ENCODE results near the gene ZDHHC14. TPM values are rescaled to one million over a fixed set of nuclear protein-coding genes. Genes with fewer than 3 reads are reported as not detected.
"Not testable (repeated sequence)": the region's sequence is repeated elsewhere in the genome, so short reads cannot be mapped to it uniquely, and the experiment has no call there.

ZDHHC14 gene
- total and polyA plus RNA-seq, 2 of the 8 experiments (the other 6 are each of a cell fraction or from before 2014, with no cell fraction given) = 2.9 to 5.3 TPM

DNA sequence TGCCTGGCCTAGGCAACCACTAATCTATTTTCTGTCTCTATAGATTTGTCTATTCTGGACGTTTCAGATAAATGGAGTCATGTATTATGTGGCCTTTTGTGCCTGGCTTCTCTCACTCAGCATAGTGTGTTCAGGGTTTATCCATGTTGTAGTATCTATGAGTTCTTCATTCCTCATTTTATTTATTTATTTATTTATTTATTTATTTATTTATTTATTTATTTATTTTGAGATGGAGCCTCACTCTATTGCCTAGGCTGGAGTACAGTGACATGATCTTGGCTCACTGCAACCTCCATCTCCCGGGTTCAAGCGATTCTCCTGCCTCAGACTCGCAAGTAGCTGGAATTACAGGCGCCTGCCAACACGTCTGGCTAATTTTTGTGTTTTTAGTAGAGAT is 86.3 kb downstream of the ZDHHC14 start:
- H3K56ac ChIP-seq (replicated peaks; ENCODE audit: insufficient read length, low read depth, low read length); H3K36me3 ChIP-seq (ENCODE audit: control insufficient read depth in 2 of 4, insufficient read depth in 4 of 4, low read length in 3 of 4); H3K79me2 ChIP-seq (ENCODE audit: control insufficient read depth in 1 of 2, insufficient read depth in 2 of 2, low read length in 2 of 2); H2BK120ac ChIP-seq (replicated peaks; ENCODE audit: low read depth, low read length); H3K23ac ChIP-seq (ENCODE audit: insufficient read length); H3K23me2 ChIP-seq (ENCODE audit: low read depth, low read length); H3K79me1 ChIP-seq (ENCODE audit: low read depth, low read length); H4K8ac ChIP-seq (ENCODE audit: extremely low read depth, insufficient read depth, low read length); DNase-seq (ENCODE audit: low read depth in 1 of 2, low spot score in 2 of 2); H3K4ac ChIP-seq (replicated peaks; ENCODE audit: insufficient read length, low read depth, low read length); H2AK5ac ChIP-seq (ENCODE audit: low read depth, low read length); H3K4me2 ChIP-seq (ENCODE audit: insufficient read depth in 1 of 2, low read depth in 2 of 2, low read length in 2 of 2); H2BK12ac ChIP-seq (ENCODE audit: low read depth, low read length); H3K18ac ChIP-seq (ENCODE audit: extremely low read depth, low read length); H2BK20ac ChIP-seq (ENCODE audit: low read length); FAIRE-seq; H4K91ac ChIP-seq (replicated peaks; ENCODE audit: insufficient read length, low read length); H4K5ac ChIP-seq (ENCODE audit: insufficient read length, low read depth, low read length); H2BK5ac ChIP-seq (ENCODE audit: low read depth, low read length); H3K27me3 ChIP-seq (replicated peaks in 1 of 4; ENCODE audit: control insufficient read depth in 3 of 4, extremely low read depth in 1 of 4, insufficient read depth in 3 of 4, low read length in 3 of 4); H2BK15ac ChIP-seq (ENCODE audit: low read length); H3K27ac ChIP-seq (ENCODE audit: low read depth, low read length); H4K20me1 ChIP-seq (replicated peaks in 1 of 2; ENCODE audit: control insufficient read depth in 1 of 2, insufficient read depth in 2 of 2, low read length in 2 of 2); H2AFZ ChIP-seq (ENCODE audit: low read length); H3K9ac ChIP-seq (replicated peaks in 1 of 4; ENCODE audit: extremely low read depth in 1 of 4, low read depth in 3 of 4, low read length in 3 of 4); H3K4me3 ChIP-seq (ENCODE audit: extremely low read depth in 1 of 4, insufficient read depth in 2 of 4, low read depth in 3 of 4, low read length in 4 of 4); POLR2A ChIA-PET (ENCODE audit: partially characterized antibody); H3K14ac ChIP-seq (ENCODE audit: insufficient read length); CTCF ChIA-PET (ENCODE audit: partially characterized antibody); H3K9me3 ChIP-seq (ENCODE audit: insufficient read depth in 2 of 2, low read depth in 1 of 2, low read length in 1 of 2): not testable (repeated sequence)
- WGBS, 2 experiments (ENCODE audit: extremely low coverage in 1 of 2, insufficient coverage in 1 of 2, insufficient read length in 1 of 2, insufficient replicate concordance in 2 of 2, low coverage in 1 of 2, low lambda C conversion rate in 2 of 2, missing lambda C conversion rate in 1 of 2) = 91% methylated on average over 6 of the region's 6 CpGs; no CpG with 5 or more reads in 1 of the 2 experiments
- H3K4me1 ChIP-seq (replicated peaks in 1 of 4; ENCODE audit: control insufficient read depth in 3 of 4, insufficient read depth in 4 of 4, low read length in 3 of 4) = peaks cover 0 to 14% (median 0%) of the 10 kb centered on the region in 4 experiments; a peak in 6 of 7 replicates
